Stimulated activated CD8-positive, alpha-beta memory T cell treated with anti-CD3 and anti-CD28 coated beads, Interleukin-12 subunit alpha, Interleukin-12 subunit beta, amount 100 ng/mL, for 4 hours (primary cell): ENCODE results near the gene NPHP4.

Experiments
- DNase-seq: peaks from one replicate; pipeline ENCODE4 v3.0.0-alpha.2; 2020; ENCODE audit warnings: low read depth

Gene NPHP4

DNA sequence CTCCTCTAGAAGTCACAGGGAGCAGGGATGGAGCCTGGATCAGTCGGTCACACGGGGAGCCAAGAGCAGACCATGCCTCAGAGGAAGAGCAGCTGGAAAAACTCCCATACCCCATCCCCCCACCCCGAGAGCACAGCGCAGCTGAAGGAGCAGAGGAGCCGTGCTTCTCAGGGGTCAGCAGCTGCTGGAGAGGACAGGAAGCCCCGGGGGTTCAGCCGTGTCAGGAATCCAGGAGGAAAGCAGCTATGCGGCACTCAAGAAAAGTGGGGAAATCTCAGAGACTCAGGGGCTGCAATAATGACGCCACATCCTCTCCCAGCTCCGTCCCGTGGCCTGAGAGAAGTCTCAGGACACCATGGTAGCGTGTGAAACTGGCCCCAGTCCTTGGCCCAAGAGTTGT is 102.3 kb downstream of the NPHP4 start:
- no peak for DNase-seq

DNA sequence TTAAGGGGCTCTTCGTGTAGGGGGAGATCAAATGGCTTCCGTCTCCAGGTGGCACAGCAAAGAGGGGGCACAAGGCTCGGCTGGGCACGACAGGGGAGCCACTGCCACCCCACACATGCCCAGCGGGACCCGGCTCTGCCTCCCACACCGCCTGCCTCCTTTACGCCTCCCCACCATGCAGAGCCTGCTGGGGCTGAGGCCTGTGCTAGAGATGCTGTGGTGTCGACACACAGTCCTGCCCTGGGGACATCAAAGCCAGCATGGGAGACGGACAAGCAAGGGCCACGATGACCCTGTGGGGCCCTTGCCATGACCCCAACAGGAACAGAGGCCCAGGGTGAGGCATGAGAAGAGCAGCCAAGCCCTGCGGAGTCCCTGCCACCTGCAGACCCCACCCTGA is 102.8 kb downstream of the NPHP4 start:
- no peak for DNase-seq

DNA sequence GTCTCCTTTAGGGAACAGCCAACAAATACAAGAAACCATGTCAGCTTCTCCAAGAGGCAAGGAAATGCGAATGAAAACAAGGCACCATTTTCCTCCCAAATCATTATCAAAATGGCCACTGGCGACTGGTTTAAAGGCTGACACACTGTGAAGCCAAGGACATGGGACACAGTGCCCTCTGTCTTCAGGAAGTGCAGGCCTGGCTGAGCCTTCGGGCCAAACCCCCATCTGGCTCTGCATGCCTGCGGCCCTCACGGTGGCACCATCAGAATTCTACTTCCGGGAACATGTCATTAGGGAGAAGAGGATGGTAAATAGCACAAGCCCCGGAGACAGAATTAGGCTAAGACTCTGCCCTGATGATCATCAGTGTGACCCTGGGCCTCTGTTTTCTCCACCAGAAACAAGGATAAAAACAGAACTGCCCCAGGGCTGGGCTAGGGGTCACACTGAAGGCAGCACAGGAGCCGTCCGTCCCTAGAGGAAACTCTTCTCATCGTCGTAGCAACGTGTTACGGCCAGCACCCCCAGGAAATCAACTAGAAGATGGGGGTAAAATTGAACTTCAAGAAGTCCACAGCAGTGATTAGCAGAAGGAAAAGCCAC is 103.5 kb downstream of the NPHP4 start:
- no peak for DNase-seq

DNA sequence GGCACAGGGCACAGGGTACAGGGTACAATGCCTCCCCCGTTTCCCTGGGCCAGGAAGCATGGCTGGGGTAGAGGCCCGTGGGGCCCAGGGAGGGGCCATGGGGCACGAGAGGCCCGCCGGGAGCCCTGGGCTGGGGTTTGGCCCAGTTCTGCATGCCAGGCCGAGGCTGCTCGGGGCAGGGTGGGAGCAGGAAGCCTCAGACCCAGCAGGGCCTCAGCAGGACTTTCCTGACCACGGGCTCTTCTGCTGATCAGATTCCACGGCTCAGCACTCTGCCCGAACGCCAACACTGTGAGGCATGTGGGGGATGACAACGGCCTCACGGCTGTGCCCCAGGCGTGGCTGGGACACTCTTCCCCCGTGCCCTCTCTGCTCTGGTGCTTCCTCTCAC is 104.3 kb downstream of the NPHP4 start:
- no peak for DNase-seq

DNA sequence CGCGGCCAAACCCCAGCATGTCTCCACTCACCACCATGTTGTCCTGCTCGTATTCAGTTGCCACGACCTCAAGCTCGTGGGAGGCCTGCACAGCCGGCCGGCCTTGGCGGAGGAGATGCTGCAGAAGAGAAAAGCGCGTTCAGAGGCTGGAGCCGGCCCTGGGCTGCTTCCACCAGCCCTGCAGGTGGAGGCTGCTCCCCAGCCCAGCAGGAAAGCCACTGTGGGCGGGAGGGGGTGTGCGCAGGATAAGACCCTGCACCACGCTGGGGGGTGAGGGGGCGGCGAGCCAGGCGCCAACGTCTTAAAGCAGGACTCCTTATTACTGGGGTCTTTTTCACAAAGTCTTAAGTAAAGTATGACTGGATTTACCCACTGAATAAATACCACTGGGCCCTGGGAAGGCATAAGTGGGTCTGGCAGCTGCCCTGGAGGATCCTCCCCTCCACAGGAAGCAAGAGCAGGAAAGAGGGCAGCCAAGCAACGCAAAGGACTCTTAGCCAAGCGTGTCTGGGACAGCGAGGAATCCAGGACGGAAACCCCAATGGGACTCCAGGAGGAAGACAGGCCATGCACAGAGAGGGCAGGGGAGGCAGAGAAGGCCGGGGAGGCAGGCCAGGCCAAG is 104.8 kb downstream of the NPHP4 start:
- DNase-seq = no peak

DNA sequence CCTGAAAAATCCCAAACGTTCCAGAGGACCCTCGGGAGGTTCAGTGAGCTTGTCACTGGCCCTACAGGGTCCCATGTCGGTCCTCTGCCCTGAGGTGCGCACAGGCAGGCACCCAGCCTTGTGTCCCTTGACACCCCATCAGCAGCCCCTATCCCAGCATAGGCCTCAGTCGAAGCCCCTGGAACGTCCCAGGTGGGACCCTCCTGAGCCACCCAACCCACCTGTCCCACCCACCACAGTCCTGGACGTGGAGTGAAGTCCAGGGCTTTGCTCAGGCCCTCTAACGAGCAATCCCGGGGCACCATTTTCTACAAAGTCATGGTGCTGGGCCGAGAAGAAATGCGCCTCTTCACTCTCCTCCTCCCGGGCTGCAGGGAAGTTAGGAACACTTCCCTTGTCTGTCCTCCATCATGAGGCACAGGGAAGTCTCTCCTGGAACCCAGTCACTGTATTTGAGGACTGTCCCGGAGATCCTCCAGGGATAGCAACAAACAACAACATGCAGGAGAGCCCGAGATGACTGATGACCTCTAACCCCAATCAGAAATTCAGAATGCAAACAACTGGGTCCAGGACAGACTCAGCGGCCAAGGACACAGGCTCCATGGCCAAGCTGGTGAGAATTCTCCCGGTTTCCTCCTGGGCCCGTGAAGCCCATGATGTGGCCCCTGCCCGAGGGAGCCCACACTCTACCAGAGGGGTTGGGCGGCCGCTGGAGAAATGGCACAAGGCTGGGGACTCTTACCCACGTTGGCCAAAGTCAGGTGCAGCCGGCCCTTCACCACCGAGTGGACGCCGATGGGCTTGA is 105.5 kb downstream of the NPHP4 start:
- DNase-seq = no peak

DNA sequence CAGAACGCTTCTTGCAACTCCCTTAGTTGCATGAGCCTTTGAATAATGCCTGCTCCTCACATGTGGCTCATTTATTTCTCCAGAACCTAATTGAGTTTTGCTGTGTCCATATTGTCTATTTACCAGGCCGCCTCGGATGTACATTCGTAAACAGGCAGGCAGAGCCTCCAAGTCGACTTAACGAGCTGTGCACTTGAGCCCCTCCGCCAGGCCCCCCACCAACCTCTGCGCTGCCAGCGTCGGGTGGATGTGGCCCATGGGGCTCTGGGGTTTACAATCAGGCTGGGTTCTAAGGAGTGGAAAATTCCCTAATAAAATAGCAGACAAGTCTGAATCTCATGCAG is 106.1 kb downstream of the NPHP4 start:
- DNase-seq = no peak

DNA sequence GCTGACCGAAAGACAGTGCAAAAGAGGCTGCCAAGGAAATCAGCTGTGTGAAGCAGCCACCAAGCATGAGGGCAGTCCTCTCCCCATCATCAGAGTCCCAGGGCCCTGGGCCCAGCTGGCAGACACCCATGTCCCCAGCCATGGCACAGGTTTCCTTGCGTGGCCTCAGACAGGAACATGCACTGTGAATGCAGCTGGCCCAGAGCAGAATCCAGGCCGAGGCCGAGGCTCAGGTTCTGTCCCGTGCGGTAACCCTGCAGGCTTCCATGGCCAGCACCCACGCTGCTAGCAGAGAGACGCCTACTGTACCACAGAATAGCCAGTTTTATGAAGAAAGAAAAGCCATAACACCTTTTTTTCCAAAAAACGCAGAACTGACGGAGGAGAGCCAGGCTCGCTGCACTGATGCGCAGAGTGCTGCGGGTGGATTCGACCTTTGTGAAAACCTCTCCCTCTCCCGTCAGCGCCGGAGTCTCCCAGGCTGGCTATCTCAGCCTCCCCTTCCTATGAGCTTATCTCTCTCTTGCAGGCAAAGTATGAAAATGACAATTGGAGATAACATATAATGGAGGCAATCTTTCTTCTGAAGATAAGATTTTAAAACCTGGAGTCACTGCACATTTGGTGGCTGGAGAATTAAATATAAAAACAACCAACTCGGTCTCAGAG is 106.6 kb downstream of the NPHP4 start:
- no peak for DNase-seq

DNA sequence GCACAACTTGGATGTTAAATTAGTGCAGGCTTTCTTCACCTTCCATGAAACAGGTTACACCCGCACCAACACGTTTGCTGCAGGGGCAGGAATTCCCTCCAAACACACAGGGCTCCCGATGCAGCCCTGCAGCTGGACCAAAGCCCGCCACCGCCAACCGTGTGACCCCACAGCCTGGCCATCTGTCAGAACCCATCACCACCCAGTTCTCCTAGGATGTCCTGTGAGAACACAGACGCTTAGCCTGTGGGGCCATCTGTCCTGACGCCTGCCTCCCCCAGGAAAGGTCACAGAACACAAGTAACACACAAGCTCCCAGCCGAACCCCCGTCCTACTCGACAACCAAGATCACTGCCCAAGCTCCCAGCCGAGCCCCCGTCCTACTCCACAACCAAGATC is 108.1 kb downstream of the NPHP4 start:
- DNase-seq = no peak

DNA sequence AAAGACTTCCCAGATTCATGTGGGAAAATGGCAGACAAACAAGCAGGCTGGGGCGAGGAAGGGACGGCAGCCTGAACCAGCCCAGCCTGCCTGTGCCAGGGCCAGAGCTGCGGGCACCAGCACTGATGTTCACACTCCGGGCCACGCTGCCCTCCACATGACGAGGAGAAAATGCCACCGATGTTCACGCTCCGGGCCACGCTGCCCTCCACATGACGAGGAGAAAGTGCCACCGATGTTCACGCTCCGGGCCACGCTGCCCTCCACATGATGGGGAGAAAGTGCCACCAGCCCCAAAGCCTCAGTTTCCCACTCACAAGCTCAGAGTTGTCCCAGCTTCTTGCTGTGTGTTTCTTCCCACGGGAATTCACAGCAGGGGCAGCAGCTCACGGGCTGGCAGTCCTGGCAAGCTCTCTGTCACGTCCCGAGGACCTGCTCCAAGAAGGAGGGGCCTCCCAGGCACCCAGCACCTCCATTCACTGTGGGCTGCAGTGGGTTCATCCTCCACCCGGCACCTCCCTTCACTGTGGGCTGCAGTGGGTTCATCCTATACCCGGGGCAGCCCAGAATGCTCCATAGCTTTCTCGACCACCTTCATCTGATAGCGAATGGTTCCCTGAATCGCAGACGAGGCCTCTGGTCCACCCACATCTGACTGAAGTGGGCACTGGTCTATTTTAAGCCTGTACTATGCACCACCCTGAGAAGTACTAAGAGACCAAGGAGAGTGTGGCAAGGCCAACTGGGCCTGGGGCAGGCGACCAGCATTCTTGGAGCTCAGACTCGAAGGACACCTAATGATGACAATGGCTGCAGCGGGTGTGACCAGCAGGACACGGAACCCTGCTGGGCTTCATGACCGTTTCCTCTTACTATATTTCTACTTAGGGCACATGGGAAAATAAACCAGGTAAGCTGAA is 108.8 kb downstream of the NPHP4 start:
- no peak for DNase-seq

DNA sequence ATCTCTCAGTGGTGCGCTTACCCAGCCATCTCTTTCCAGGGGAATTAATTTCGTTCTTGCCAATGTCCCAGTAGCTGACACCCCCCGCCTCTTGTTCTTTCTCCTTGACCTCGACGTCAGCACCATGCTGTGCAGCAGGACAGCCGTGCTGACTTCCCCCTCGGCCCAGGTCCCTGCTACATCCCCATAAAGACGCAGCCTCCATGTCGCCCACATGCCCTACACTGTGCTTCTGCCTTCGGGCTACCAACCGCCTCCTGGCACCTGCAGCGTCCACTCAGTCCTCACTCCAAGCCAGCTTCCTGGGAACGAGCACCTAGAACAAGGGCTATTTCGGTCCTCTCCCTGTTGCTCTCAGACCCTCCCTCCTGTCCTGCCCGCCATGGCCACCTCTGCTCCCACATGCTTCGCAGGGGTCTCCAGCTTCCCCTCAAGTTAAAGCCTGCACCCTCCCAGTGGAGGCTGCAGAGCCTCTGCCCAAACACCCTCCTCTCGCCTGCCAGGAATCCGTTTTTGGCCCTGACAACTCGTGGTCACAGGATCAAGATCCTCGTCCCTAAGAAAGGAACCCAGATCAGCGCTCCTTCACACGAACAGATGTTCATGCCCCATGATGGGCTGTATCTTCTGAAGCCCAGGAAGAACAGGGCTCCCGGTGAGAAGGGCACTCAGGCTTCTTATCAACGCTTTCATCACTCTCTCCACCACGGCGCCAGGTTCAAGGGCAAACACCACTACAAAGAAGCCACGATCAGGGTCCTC is 109.7 kb downstream of the NPHP4 start:
- DNase-seq = no peak

DNA sequence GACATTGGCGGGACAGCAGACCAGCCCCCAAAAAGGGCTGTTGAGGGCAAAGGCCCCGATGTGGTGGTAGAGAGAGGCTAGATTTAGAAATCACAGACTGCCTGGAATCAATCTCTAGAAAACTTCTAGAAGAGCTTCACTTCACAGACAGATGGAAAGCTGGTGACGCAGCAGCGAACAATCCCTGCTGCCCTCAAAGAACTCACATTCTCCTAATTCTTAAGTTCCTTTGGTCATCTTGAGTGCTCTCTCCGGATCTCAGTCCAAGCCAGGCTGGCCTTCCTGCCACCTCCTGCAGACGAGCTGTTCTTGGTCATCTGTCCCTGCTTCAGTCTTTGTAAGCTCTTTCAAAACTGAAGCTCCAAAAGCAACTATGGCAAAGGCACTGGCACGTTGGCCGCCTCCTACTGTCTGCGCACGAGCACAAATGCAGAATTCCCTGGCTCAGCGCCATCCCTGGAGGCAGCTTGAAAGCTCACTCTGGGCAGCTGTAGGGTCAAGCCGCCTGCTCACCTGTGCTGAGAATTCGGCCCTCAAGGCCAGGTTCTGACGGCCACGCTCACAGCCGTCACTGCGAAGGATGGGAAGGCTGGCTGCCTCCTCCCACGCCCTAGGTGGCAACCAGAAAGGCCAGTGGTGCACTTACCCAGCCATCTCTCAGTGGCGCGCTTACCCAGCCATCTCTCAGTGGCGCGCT is 110.6 kb downstream of the NPHP4 start:
- DNase-seq = no peak

DNA sequence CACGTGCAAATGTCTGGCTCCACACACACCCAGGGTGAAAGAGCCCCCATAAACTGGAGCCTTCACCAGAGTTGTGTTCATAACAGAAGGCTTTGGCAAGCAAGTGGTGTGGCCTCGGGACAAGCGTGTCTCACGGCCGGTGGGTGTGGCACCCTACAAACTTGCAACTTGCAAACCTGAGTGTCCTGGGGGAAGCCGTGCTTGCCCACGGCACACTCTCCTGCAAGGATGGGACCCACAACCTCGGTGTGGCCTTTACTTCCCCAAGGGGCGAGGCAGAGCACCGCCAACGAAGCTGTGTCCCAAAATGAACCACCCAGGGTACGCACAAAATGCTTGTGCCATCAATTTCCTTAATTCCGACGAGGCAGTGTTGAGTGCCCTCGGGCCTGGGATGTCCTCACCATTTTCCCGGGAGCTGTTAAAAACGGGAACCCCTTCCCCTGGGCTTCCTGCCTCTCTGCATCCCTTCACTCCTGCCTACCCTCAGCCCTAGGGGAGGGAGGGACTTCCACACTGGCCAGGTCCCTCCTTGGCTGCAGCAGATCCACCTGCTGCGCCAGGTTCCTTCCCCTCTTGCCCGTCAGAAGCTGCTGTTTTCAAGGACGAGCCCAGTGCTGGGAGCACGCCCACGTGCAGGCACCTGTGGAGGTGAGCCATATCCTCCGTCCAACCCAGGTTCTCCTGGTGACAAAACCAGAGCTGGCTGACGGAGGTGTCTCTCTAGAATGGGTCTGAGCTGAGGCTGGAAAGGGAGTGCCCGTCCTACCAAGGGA is 111.4 kb downstream of the NPHP4 start:
- no peak for DNase-seq

DNA sequence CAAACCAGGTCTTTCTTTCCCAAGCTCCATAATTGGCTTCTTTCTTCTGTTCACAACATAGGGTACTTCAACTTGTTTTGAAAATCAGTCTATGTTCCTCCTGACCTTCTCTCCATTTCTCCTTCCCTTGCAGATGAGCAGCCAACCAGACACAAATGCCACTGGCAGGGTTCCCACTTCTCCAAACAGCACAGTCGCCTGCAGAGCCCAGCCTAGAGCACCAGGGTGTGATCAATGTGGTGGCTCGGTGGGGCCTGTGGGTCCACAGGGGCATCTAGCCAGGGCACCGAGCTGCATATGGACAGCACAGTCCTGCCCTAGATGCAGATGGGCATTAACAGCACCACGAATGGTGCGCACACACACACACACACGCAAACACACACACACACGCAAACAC is 112.8 kb downstream of the NPHP4 start:
- no peak for DNase-seq

DNA sequence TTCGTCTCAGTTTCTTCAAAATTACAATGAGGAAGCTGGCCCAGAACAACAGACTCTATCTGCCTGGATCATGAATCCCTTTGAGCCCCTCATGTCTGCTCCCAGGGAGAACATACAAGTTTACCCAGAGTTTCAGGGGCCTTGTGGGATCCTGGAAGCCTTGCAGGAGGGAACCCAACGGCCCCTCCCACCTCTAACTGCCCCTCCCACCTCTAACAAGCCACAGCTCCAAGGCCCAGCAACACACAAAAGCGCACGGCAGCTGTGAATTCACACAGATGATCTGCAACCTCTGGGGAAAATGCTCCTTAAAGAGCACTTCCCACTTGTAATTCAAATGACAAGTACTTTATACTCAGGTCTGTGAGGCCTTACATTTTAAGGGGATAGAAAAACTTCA is 113.3 kb downstream of the NPHP4 start:
- DNase-seq = no peak

DNA sequence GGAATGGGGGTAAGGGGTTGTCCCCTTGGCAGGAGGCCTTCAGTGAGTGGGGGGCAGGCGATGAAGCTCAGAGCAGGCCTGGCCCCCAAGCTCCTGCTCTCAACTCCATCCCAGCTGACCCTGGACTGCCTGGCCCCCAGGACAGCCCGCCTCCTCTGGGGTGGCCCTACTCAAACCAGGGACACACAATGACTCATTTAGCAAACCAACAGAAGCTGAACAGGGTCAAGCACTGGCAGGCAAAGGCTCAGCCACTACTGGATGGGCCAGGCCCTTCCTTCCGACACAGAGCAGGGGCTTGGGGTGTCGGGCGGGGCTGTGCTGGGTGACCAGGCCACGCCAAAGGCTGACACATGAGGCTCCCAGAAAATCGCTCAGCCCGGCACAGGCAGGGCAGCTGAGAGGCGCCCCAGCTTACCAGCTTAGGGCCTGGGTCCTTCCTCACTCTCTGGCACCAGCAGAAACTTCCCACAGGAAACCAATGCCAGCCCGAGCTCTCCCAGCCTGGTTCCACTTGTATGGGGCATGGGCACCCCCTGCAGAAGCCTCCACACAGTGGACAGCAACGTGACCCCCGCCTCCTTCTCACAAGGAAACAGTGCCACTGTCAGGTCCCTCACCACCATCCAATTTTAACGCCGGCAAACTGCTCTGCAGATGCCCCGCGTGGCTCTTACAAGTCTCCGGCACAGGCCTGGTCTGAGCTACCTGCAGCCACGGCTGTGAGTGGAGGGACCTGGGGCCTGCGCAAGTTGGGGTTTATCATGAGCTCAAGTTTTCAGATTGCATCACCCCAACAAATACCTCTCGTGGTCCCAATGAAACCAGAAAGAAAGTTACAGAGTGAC is 114.3 kb downstream of the NPHP4 start:
- DNase-seq = no peak

DNA sequence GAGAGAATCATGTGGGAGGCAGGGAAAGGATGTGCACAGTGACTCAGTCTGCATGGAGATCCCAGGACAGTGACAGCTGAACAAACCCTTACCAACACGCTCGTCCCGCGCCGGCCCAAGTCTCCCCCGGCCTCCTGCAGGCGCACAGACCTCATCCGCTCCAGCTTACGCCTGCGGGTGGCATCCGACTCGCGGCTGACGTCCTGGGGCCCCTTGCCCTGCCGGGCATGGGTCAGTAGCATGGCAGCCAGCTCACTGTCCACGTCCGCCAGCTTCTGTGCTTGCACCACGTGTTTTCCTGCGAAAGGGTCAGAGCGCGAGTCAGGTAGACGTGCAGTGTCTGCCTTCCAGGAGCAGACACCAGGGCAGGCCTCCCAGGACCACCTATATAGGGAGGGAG is 115.2 kb downstream of the NPHP4 start:
- DNase-seq = no peak

DNA sequence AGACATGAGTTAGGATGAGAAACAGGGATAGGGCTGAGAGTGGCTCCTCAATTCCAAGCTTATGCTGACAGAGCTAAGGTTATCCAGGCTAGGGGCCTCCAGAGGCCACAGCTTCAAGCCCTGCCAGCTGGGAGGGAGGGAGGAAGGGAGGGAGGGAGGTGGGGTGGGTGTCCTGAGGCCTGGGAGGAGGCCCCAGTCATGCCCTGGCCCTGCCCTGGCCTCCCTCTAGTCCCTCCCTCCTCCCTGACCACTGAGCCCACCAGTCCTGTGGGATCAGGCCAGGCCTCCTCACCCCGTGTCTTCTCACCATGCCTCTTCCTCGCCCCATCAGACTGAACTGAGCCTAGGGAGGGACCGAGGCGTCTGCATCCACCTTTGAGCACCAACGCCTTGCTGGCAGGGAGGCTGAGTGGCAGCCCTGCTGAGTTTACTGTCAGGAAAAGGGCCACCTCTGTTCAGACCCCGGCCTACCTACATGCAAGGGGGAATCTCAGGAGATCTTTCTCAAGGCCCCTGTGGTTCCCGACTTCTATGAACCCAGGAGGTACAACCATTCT is 116.1 kb downstream of the NPHP4 start:
- DNase-seq = no peak
